ENCODE results near the gene COX7B.

COX7B gene

GRCh38 chrX:77953302-77953701 lies 54.0 kb downstream of the COX7B start:
- TF ChIP-seq SPI1 (IDR thresholded peaks at IDR 0.05; ENCODE audit: borderline replicate concordance, low read depth) (no peak), POLR2AphosphoS5 (IDR thresholded peaks at IDR 0.05; ENCODE audit: low read depth) (no peak), CTCF (IDR thresholded peaks at IDR 0.05; ENCODE audit: insufficient read depth, low read length) (no peak), REST (IDR thresholded peaks at IDR 0.05; ENCODE audit: insufficient replicate concordance, low read depth) (no peak), GABPA (IDR thresholded peaks at IDR 0.05; ENCODE audit: low read depth) (no peak)
- DNase-seq (ENCODE audit: low read depth in 1 of 2, low spot score in 1 of 2), result no peak
- Histone ChIP-seq H3K27me3 (ENCODE audit: insufficient read depth, poor library complexity, severe bottlenecking) (no peaks in the 10 kb centered on the region), H3K27ac (replicated peaks) (peak overlapping the region; percentile 28), H3K4me3 (replicated peaks; ENCODE audit: insufficient read depth, low read length) (no peak overlapping the region)

GRCh38 chrX:77953708-77954107 lies 54.4 kb downstream of the COX7B start:
- H3K27ac ChIP-seq (replicated peaks), result peak overlapping the region; percentile 28
- no peaks in the 10 kb centered on the region for H3K27me3 ChIP-seq (ENCODE audit: insufficient read depth, poor library complexity, severe bottlenecking)
- DNase-seq (ENCODE audit: low read depth in 1 of 2, low spot score in 1 of 2), result no peak
- no peak for TF ChIP-seq GABPA (IDR thresholded peaks at IDR 0.05; ENCODE audit: low read depth)
- no peak for TF ChIP-seq SPI1 (IDR thresholded peaks at IDR 0.05; ENCODE audit: borderline replicate concordance, low read depth)
- no peak for TF ChIP-seq CTCF (IDR thresholded peaks at IDR 0.05; ENCODE audit: insufficient read depth, low read length)
- no peak for TF ChIP-seq REST (IDR thresholded peaks at IDR 0.05; ENCODE audit: insufficient replicate concordance, low read depth)
- no peak for TF ChIP-seq POLR2AphosphoS5 (IDR thresholded peaks at IDR 0.05; ENCODE audit: low read depth)
- H3K4me3 ChIP-seq (replicated peaks; ENCODE audit: insufficient read depth, low read length), result no peak overlapping the region
